ENCODE data around the gene TMPRSS6. TPM values are rescaled to one million over a fixed set of nuclear protein-coding genes. Genes with fewer than 3 reads are reported as not detected.

The TMPRSS6 gene
- total RNA-seq, 1 experiment from 2014 or later, result not detected

GRCh38 chr22:37147186-37147990, 37.9 kb upstream of the TMPRSS6 start:
- BruUV-seq (replicated peaks), result no TSS peak
- Mint-ChIP-seq H3K4me3 (ENCODE audit: unreplicated experiment) (no peak overlapping the region), H3K9me3 (ENCODE audit: unreplicated experiment) (peaks cover 18% of the 10 kb centered on the region), H3K27ac (ENCODE audit: low read depth, unreplicated experiment) (no peak overlapping the region), H3K27me3 (ENCODE audit: insufficient read depth, unreplicated experiment) (peaks cover 35% of the 10 kb centered on the region), H3K4me1 (ENCODE audit: insufficient read depth, unreplicated experiment) (peaks cover 6% of the 10 kb centered on the region), H3K36me3 (ENCODE audit: insufficient read depth, unreplicated experiment) (no peaks in the 10 kb centered on the region)
- DNase-seq (ENCODE audit: unreplicated experiment), result no peak
- POLR2A ChIA-PET, result no interaction called here
- intact Hi-C loops (cut with micrococcal nuclease), result no loop called here
- CTCF ChIA-PET, result interaction anchor here (0.7 kb wide), 1 partner anchor 58 kb away, joined by 3 read pairs; no protein-coding TSS in a partner anchor
- TF ChIP-seq, protein P1, sequence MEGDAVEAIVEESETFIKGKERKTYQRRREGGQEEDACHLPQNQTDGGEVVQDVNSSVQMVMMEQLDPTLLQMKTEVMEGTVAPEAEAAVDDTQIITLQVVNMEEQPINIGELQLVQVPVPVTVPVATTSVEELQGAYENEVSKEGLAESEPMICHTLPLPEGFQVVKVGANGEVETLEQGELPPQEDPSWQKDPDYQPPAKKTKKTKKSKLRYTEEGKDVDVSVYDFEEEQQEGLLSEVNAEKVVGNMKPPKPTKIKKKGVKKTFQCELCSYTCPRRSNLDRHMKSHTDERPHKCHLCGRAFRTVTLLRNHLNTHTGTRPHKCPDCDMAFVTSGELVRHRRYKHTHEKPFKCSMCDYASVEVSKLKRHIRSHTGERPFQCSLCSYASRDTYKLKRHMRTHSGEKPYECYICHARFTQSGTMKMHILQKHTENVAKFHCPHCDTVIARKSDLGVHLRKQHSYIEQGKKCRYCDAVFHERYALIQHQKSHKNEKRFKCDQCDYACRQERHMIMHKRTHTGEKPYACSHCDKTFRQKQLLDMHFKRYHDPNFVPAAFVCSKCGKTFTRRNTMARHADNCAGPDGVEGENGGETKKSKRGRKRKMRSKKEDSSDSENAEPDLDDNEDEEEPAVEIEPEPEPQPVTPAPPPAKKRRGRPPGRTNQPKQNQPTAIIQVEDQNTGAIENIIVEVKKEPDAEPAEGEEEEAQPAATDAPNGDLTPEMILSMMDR (IDR thresholded peaks at IDR 0.05; ENCODE audit: unreplicated experiment), result no peak

DNA sequence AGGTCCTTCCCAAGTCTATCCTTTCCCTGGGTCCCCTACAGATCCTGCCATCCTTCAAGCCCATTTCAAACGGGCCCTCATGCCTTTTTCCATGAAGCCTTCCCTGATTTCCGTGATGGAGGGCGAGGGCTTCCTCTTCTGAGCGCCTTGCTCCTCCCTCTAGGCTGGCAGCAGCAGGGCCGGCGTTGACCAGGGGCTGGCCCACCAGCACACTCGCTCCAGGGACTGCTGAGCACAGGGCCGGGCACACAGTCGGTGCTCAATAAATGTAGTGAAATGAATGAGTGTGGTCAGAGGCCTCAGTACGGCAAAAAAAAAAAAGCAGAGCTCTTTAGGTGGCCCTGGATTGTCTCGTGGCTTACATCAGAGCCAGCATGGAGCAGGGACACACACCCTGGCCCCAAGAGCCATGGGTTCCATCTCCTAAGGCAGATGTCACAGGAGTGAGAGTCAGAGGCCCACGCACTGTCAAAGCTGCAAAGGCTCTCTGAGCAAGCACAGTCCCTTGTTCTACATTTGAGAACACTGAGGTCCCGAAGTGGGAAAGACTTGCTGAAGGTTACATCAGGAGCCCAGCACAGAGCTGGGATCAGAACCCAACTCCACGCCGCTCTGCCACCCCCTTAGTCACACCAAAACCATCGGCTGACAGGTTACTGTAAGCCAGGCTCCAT, 37.1 kb upstream of the TMPRSS6 start:
- Mint-ChIP-seq H3K4me1 (ENCODE audit: insufficient read depth, unreplicated experiment) (peaks cover 6% of the 10 kb centered on the region), H3K36me3 (ENCODE audit: insufficient read depth, unreplicated experiment) (no peaks in the 10 kb centered on the region), H3K9me3 (ENCODE audit: unreplicated experiment) (peaks cover 13% of the 10 kb centered on the region), H3K27ac (ENCODE audit: low read depth, unreplicated experiment) (no peak overlapping the region), H3K27me3 (ENCODE audit: insufficient read depth, unreplicated experiment) (peaks cover 35% of the 10 kb centered on the region), H3K4me3 (ENCODE audit: unreplicated experiment) (no peak overlapping the region)
- intact Hi-C loops (cut with micrococcal nuclease), result no loop called here
- ChIA-PET CTCF (no interaction called here), POLR2A (no interaction called here)
- TF ChIP-seq, protein P1 (IDR thresholded peaks at IDR 0.05; ENCODE audit: unreplicated experiment), result no peak
- BruUV-seq (replicated peaks), result no TSS peak
- no peak for DNase-seq (ENCODE audit: unreplicated experiment)

DNA sequence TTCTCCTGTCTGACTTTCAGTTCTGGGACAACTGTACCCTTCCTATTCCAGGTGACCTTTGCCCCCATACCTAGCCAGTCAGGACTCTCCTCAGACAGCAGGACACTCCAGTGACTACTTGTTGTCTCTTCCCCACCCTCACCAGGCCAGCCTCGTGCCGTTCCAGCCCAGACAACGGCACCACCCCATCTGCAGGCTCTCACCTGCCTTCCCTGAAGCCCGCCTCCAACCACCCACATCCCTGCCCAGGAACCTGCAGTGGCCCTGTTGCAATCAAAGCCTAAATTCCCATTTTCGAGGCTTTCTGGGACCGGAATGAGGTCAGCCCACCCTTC, 36.5 kb upstream of the TMPRSS6 start:
- CTCF ChIA-PET, result interaction anchor here (1.1 kb wide), 1 partner anchor 20 kb away, joined by 5 read pairs; no protein-coding TSS in a partner anchor

More for the DNA sequence above, 36.5 kb upstream of the TMPRSS6 start:
- Mint-ChIP-seq H3K36me3 (ENCODE audit: insufficient read depth, unreplicated experiment) (no peaks in the 10 kb centered on the region), H3K4me3 (ENCODE audit: unreplicated experiment) (no peak overlapping the region), H3K9me3 (ENCODE audit: unreplicated experiment) (peaks cover 7% of the 10 kb centered on the region), H3K27me3 (ENCODE audit: insufficient read depth, unreplicated experiment) (peaks cover 35% of the 10 kb centered on the region), H3K4me1 (ENCODE audit: insufficient read depth, unreplicated experiment) (peaks cover 6% of the 10 kb centered on the region), H3K27ac (ENCODE audit: low read depth, unreplicated experiment) (no peak overlapping the region)
- intact Hi-C loops (cut with micrococcal nuclease), result no loop called here
- TF ChIP-seq, protein P1 (IDR thresholded peaks at IDR 0.05; ENCODE audit: unreplicated experiment), result no peak
- no peak for DNase-seq (ENCODE audit: unreplicated experiment)
- POLR2A ChIA-PET, result interaction anchor here (0.9 kb wide), 1 partner anchor 16 kb away, joined by 3 read pairs; no protein-coding TSS in a partner anchor
- BruUV-seq (replicated peaks), result no TSS peak

All from MCF 10A (cell line).